HCT116 (cell line): Measurements from ENCODE around the gene RMI2. TPM values are rescaled to one million over a fixed set of nuclear protein-coding genes. Genes with fewer than 3 reads are reported as not detected.

Experiments used
- ATAC-seq: fragments of 200-7000 bp; cut with Tn5 transposase; 2 replicates; pipeline ENCODE4 v1.9.1; 2020; ENCODE audit warnings: mild to moderate bottlenecking, moderate library complexity
- Bru-seq: library from RNA; stranded (reverse); fragments of 400-500 nt; gene quantifications from one replicate; lab custom pipeline; 2021; lab: Mats Ljungman, UMichigan
- BruChase-seq, 2 experiments: library from RNA; stranded (reverse); fragments of 400-500 nt; gene quantifications; one replicate each; lab custom pipeline; 2021; lab: Mats Ljungman, UMichigan
- BruUV-seq: library from RNA; stranded (reverse); fragments of 400-500 nt; replicated peaks from 2 replicates; lab custom pipeline; 2021; lab: Mats Ljungman, UMichigan
- CTCF ChIA-PET: fragments of 300-600 bp; sonication (Branson Sonifier 250); formaldehyde crosslinking; loops from one replicate; lab custom pipeline; 2021; ENCODE audit warnings: antibody characterized with exemption; lab: Charles Lee
- POLR2A ChIA-PET: fragments of 300-600, 350-600 bp; sonication (Branson Sonifier 250); formaldehyde crosslinking; loops from one replicate; lab custom pipeline; 2021; ENCODE audit warnings: antibody characterized with exemption; lab: Charles Lee
- RAD21 ChIA-PET, 2 experiments: fragments of 300-600 bp; sonication (Branson Sonifier 250); formaldehyde crosslinking; loops; one replicate each; lab custom pipeline; 2023; ENCODE audit warnings: low total read pairs in 2 of 2; ENCODE audit not compliant: uncharacterized antibody in 2 of 2, unreplicated experiment in 2 of 2, low non-redundant PET in 1 of 2; lab: Charles Lee
- DNase-seq: peaks from one replicate; pipeline ENCODE4 v3.0.0-alpha.2; 2010; ENCODE audit warnings: low read depth, low spot score
- H2AFZ ChIP-seq: fragments of 200-600 bp; shearing (Covaris generic), sonication (generic); 2 replicates; pipeline ENCODE4 v1.6.1; 2017; ENCODE audit warnings: low read depth, mixed run types, mixed read lengths, antibody characterized with exemption, low read length; ENCODE audit not compliant: poor library complexity, severe bottlenecking
- H3K27ac ChIP-seq: 2 replicates; pipeline ENCODE4 v1.5.1; 2012; ENCODE audit warnings: low read depth, low read length
- H3K27me3 ChIP-seq: fragments of 200-600 bp; sonication (generic); 2 replicates; pipeline ENCODE4 v1.6.1; 2016; ENCODE audit warnings: mixed run types, low read length, mixed read lengths; ENCODE audit not compliant: insufficient read depth
- H3K36me3 ChIP-seq, 2 experiments: fragments of 200-500 bp in 1 of 2; fragments of 200-600 bp in 1 of 2; sonication (Bioruptor generic) in 1 of 2; sonication (generic) in 1 of 2; 2 replicates each; pipeline versions ENCODE4 v1.5.1 to v1.6.1; 2014 to 2016; ENCODE audit warnings: low read length in 2 of 2, inconsistent platforms in 1 of 2, mixed read lengths in 1 of 2, mixed run types in 1 of 2; ENCODE audit not compliant: insufficient read depth in 2 of 2, control insufficient read depth in 1 of 2
- H3K4me1 ChIP-seq, 2 experiments: fragments of 200-600 bp in 1 of 2; sonication (generic) in 1 of 2; 2 replicates each; pipeline versions ENCODE4 v1.5.1 to v1.6.1; 2012 to 2017; ENCODE audit warnings: low read length in 2 of 2, inconsistent platforms in 1 of 2, mild to moderate bottlenecking in 1 of 2, mixed read lengths in 1 of 2, mixed run types in 1 of 2, moderate library complexity in 1 of 2; ENCODE audit not compliant: insufficient read depth in 2 of 2, control insufficient read depth in 1 of 2
- H3K4me2 ChIP-seq: fragments of 200-600 bp; sonication (generic); 2 replicates; pipeline ENCODE4 v1.6.1; 2017; ENCODE audit warnings: mixed run types, low read length, mixed read lengths
- H3K4me3 ChIP-seq, 2 experiments: fragments of 200-600 bp in 1 of 2; sonication (generic) in 1 of 2; replicated peaks in 1 of 2; 2 replicates each; pipeline ENCODE4 v1.5.1; 2011 to 2016; ENCODE audit warnings: low read length in 2 of 2, control low read depth in 1 of 2, low read depth in 1 of 2, mild to moderate bottlenecking in 1 of 2, mixed read lengths in 1 of 2, mixed run types in 1 of 2
- H3K79me2 ChIP-seq: fragments of 200-600 bp; sonication (generic); 2 replicates; pipeline ENCODE4 v1.6.1; 2017; ENCODE audit warnings: mild to moderate bottlenecking, mixed run types, low read length, moderate library complexity, mixed read lengths; ENCODE audit not compliant: insufficient read depth
- H3K9ac ChIP-seq: fragments of 200-600 bp; sonication (generic); 2 replicates; pipeline ENCODE4 v1.6.1; 2016; ENCODE audit warnings: low read length, mixed read lengths
- H3K9me2 ChIP-seq: fragments of 200-600 bp; sonication (generic), shearing (Covaris generic); 2 replicates; pipeline ENCODE4 v1.6.1; 2017; ENCODE audit warnings: mixed run types, mild to moderate bottlenecking, moderate library complexity; ENCODE audit not compliant: insufficient read depth
- H3K9me3 ChIP-seq, 2 experiments: fragments of 200-500 bp in 1 of 2; fragments of 200-600 bp in 1 of 2; sonication (Bioruptor generic) in 1 of 2; sonication (generic) in 1 of 2; 2 replicates each; pipeline ENCODE4 v1.6.1; 2014 to 2017; ENCODE audit warnings: low read length in 2 of 2, mixed read lengths in 2 of 2, inconsistent platforms in 1 of 2, low read depth in 1 of 2, mild to moderate bottlenecking in 1 of 2, mixed run types in 1 of 2, moderate library complexity in 1 of 2; ENCODE audit not compliant: control insufficient read depth in 1 of 2, insufficient read depth in 1 of 2
- H4K20me1 ChIP-seq: fragments of 200-600 bp; sonication (generic), shearing (Covaris generic); 2 replicates; pipeline ENCODE4 v1.6.1; 2017; ENCODE audit warnings: mixed run types, mild to moderate bottlenecking, moderate library complexity; ENCODE audit not compliant: insufficient read depth
- CBX3 ChIP-seq: IDR thresholded peaks from 2 replicates; pipeline ENCODE4 v1.6.1; 2012; ENCODE audit warnings: low read depth
- EGR1 ChIP-seq: IDR thresholded peaks from 2 replicates; pipeline ENCODE4 v1.6.1; 2012; ENCODE audit warnings: low read depth
- ELF1 ChIP-seq: IDR thresholded peaks from 2 replicates; pipeline ENCODE4 v1.6.1; 2012; ENCODE audit warnings: low read depth, borderline replicate concordance
- EZH2phosphoT487 ChIP-seq: fragments of 200-600 bp; IDR thresholded peaks from 2 replicates; pipeline ENCODE4 v1.6.1; 2018; ENCODE audit warnings: antibody characterized with exemption, borderline replicate concordance
- JUND ChIP-seq: IDR thresholded peaks from 2 replicates; pipeline ENCODE4 v1.6.1; 2012
- POLR2A ChIP-seq: IDR thresholded peaks from 2 replicates; pipeline ENCODE4 v1.7.0; 2011; ENCODE audit warnings: borderline replicate concordance; ENCODE audit not compliant: insufficient read depth, insufficient read length; ENCODE audit errors: extremely low read depth
- POLR2AphosphoS5 ChIP-seq: IDR thresholded peaks from 2 replicates; pipeline ENCODE4 v1.6.1; 2011; ENCODE audit warnings: mild to moderate bottlenecking, low read depth, low read length, moderate library complexity
- RAD21 ChIP-seq: IDR thresholded peaks from 2 replicates; pipeline ENCODE4 v1.6.1; 2012; ENCODE audit warnings: low read depth, mild to moderate bottlenecking
- SIN3A ChIP-seq: IDR thresholded peaks from 2 replicates; pipeline ENCODE4 v1.6.1; 2012; ENCODE audit warnings: low read depth
- SP1 ChIP-seq: IDR thresholded peaks from 2 replicates; pipeline ENCODE4 v1.6.1; 2012; ENCODE audit warnings: low read depth
- TCF7L2 ChIP-seq: IDR thresholded peaks from 2 replicates; pipeline ENCODE4 v1.7.0; 2011; ENCODE audit warnings: borderline replicate concordance, inconsistent platforms; ENCODE audit not compliant: insufficient read depth, insufficient read length; ENCODE audit errors: extremely low read depth
- YY1 ChIP-seq: IDR thresholded peaks from 2 replicates; pipeline ENCODE4 v1.6.1; 2011; ENCODE audit warnings: low read length, low read depth, moderate library complexity, mild to moderate bottlenecking; ENCODE audit not compliant: insufficient replicate concordance; ENCODE audit errors: extremely low read depth
- ZFX ChIP-seq: fragments of 450-650 bp; IDR thresholded peaks from 2 replicates; pipeline ENCODE4 v1.6.1; 2017
- ZNF274 ChIP-seq: fragments of 200-500 bp; sonication (Bioruptor generic); IDR thresholded peaks from 2 replicates; pipeline ENCODE4 v1.6.1; 2014; ENCODE audit warnings: mild to moderate bottlenecking, low read depth, low read length, inconsistent platforms
- intact Hi-C: fragments of 100-400 bp; cut with micrococcal nuclease; formaldehyde crosslinking; loops from 2 replicates; pipeline ENCODE4 v1.10.0; 2022
- long read RNA-seq: library from polyadenylated mRNA; unstranded; transcript quantifications from one replicate; pipeline ENCODE4 v2.0.0, GENCODE V29; 2021; ENCODE audit not compliant: unreplicated experiment
- polyA plus RNA-seq: library from polyadenylated mRNA; unstranded; fragments of >200 nt; gene quantifications from 2 replicates; pipeline ENCODE4 v1.2.1, GENCODE V29; 2012; ENCODE audit warnings: missing spikeins
- total RNA-seq: library from RNA; stranded (reverse); gene quantifications from one replicate; pipeline ENCODE4 v1.2.1, GENCODE V29; 2021; ENCODE audit not compliant: unreplicated experiment
- TF ChIP-seq, protein P1 (sequence below): IDR thresholded peaks from 2 replicates; pipeline ENCODE4 v1.6.1; 2011; ENCODE audit warnings: mild to moderate bottlenecking, low read length, moderate library complexity; ENCODE audit not compliant: insufficient replicate concordance; ENCODE audit errors: extremely low read depth
- TF ChIP-seq, protein P2 (sequence below): IDR thresholded peaks from 2 replicates; pipeline ENCODE4 v1.6.1; 2012
- TF ChIP-seq, protein P3 (sequence below): IDR thresholded peaks from 2 replicates; pipeline ENCODE4 v1.6.1; 2012; ENCODE audit warnings: low read depth
- TF ChIP-seq, protein P4 (sequence below): IDR thresholded peaks from 2 replicates; pipeline ENCODE4 v1.6.1; 2012

The RMI2 gene
- total RNA-seq: 19.9 TPM
- 8.3 and 10.2 TPM in 2 replicates for polyA plus RNA-seq
- Bru-seq, nascent RNA: percentile 38 among the genes with signal in this experiment
- BruChase-seq, experiment 1, labeled RNA remaining after a 6-hour chase: percentile 33 among the genes with signal in this experiment
- BruChase-seq, experiment 2, labeled RNA remaining after a 2-hour chase: percentile 36 among the genes with signal in this experiment
- long read RNA-seq, transcript RMI2-201 (2 exons, 1,457 nt): major isoform, 58 of 66 reads
- long read RNA-seq, partial matches to known transcripts: 0 of 66 reads
- long read RNA-seq, other reads (novel, unspliced or antisense): 5 of 66 reads

DNA sequence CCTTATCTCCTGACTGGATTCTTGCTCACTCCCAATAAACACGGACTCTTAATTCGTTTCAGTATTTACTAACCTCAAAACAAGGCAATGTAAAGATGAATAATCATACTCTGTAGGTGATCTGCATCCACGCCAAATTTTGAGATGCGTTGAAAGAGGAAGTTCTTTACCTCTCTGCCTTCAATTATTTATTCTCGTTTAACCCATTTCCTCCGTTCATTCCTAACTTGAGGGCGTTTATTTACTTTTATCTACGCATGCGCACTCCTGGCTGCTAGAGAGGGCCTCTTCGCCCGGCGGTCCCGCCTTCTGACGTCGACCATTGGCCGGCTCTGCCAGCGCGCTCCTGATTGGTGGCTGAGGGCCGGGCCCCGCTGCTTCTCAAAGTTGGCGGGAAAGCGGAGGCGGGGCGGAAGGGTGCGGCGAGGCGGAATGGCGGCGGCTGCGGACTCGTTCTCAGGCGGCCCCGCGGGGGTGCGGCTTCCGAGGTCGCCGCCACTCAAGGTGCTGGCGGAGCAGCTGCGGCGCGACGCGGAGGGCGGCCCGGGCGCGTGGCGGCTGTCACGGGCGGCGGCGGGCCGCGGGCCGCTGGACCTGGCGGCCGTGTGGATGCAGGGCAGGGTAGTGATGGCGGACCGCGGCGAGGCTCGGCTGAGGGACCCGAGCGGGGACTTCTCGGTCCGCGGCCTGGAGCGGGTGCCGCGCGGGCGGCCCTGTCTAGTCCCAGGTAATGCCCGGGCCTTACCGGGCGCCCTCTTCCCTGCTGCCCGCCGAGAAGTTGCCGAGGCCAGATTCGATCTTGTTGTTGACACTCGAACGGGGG, at the start of gene RMI2:
RMI2 (plus strand) TSS at position 420 of the 823 bp plus-strand sequence; CDS start at position 433, 13 bp downstream.
- RAD21 ChIA-PET: no interaction called here
- Histone ChIP-seq H4K20me1 (no peaks in the 10 kb centered on the region), H3K9me3 (no peaks in the 10 kb centered on the region), H3K9ac (peak within 1 kb of the TSS; percentile 81), H3K4me3 (peak within 1 kb of the TSS; percentile 73 to 80), H3K36me3 (no peaks in the 10 kb centered on the region; a peak in 1 of 4 replicates), H3K9me2 (no peaks in the 10 kb centered on the region)
- no peak for TF ChIP-seq TCF7L2
- TF ChIP-seq SP1: peak; percentile 92
- TF ChIP-seq, protein P1, sequence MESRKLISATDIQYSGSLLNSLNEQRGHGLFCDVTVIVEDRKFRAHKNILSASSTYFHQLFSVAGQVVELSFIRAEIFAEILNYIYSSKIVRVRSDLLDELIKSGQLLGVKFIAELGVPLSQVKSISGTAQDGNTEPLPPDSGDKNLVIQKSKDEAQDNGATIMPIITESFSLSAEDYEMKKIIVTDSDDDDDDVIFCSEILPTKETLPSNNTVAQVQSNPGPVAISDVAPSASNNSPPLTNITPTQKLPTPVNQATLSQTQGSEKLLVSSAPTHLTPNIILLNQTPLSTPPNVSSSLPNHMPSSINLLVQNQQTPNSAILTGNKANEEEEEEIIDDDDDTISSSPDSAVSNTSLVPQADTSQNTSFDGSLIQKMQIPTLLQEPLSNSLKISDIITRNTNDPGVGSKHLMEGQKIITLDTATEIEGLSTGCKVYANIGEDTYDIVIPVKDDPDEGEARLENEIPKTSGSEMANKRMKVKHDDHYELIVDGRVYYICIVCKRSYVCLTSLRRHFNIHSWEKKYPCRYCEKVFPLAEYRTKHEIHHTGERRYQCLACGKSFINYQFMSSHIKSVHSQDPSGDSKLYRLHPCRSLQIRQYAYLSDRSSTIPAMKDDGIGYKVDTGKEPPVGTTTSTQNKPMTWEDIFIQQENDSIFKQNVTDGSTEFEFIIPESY: no peak
- TF ChIP-seq SIN3A: peak; percentile 87
- TF ChIP-seq EZH2phosphoT487: no peak
- TF ChIP-seq, protein P2, sequence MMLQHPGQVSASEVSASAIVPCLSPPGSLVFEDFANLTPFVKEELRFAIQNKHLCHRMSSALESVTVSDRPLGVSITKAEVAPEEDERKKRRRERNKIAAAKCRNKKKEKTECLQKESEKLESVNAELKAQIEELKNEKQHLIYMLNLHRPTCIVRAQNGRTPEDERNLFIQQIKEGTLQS: no peak
- no peak for TF ChIP-seq ELF1
- TF ChIP-seq CBX3: no peak
- TF ChIP-seq, protein P3, sequence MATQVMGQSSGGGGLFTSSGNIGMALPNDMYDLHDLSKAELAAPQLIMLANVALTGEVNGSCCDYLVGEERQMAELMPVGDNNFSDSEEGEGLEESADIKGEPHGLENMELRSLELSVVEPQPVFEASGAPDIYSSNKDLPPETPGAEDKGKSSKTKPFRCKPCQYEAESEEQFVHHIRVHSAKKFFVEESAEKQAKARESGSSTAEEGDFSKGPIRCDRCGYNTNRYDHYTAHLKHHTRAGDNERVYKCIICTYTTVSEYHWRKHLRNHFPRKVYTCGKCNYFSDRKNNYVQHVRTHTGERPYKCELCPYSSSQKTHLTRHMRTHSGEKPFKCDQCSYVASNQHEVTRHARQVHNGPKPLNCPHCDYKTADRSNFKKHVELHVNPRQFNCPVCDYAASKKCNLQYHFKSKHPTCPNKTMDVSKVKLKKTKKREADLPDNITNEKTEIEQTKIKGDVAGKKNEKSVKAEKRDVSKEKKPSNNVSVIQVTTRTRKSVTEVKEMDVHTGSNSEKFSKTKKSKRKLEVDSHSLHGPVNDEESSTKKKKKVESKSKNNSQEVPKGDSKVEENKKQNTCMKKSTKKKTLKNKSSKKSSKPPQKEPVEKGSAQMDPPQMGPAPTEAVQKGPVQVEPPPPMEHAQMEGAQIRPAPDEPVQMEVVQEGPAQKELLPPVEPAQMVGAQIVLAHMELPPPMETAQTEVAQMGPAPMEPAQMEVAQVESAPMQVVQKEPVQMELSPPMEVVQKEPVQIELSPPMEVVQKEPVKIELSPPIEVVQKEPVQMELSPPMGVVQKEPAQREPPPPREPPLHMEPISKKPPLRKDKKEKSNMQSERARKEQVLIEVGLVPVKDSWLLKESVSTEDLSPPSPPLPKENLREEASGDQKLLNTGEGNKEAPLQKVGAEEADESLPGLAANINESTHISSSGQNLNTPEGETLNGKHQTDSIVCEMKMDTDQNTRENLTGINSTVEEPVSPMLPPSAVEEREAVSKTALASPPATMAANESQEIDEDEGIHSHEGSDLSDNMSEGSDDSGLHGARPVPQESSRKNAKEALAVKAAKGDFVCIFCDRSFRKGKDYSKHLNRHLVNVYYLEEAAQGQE: no peak
- TF ChIP-seq RAD21: no peak
- TF ChIP-seq EGR1: peak; percentile 67
- TF ChIP-seq ZFX: peak; percentile 20; the same call in 1 of the 2 replicates
- TF ChIP-seq POLR2AphosphoS5: peak; percentile 72
- peak; percentile 86 for TF ChIP-seq YY1
- TF ChIP-seq, protein P4, sequence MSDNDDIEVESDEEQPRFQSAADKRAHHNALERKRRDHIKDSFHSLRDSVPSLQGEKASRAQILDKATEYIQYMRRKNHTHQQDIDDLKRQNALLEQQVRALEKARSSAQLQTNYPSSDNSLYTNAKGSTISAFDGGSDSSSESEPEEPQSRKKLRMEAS: peak; percentile 86
- no peak for TF ChIP-seq JUND
- peak; percentile 36 for TF ChIP-seq POLR2A
- TF ChIP-seq ZNF274: no peak
- TF ChIP-seq, all 23 proteins: peak for 8
- intact Hi-C loops: no loop called here
- Histone ChIP-seq H3K27ac (peak within 1 kb of the TSS; percentile 51; the same call in 1 of the 2 replicates), H3K27me3 (no peaks in the 10 kb centered on the region), H3K4me2 (peak within 1 kb of the TSS; percentile 98), H3K79me2 (peaks cover 5% of the 10 kb centered on the region; the same call in 1 of the 2 replicates), H3K4me1 (peaks cover 0 to 39% of the 10 kb centered on the region in 2 experiments; a peak in 3 of 4 replicates), H2AFZ (peak within 1 kb of the TSS; percentile 69)
- POLR2A ChIA-PET: interaction anchor here (1.7 kb wide), 1 partner anchor 13 kb away, joined by 4 read pairs; no protein-coding TSS in a partner anchor
- ATAC-seq (peak; percentile 99), DNase-seq (peak; percentile 89)
- no TSS peak for BruUV-seq
- CTCF ChIA-PET: no interaction called here
